Measurements from ENCODE around the gene PTAR1.

The PTAR1 gene

DNA sequence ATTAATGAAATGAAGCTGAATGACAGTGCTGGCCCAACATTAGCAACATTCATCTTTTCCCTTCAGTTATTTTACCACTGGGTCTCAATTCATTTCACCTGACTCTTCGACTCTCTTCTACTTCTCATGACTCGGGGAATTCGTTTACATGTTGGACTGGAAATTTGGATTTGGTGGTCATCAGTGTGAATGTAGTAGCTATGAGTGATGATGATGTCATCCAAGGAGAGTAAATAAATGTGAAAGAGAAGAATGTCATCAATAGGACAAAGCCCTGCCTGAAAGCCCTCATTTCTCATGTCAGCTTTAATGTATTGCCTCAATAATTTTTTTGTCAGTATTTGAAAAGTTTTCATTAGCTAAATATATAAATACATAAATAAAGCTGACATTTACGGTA lies 38.9 kb upstream of the PTAR1 start:
- TF ChIP-seq POLR2A (IDR thresholded peaks at IDR 0.05; ENCODE audit: extremely low read depth, insufficient read length) (no peak), MYC (IDR thresholded peaks at IDR 0.05; ENCODE audit: low read depth, low read length) (no peak)
- TF ChIP-seq, protein P1, sequence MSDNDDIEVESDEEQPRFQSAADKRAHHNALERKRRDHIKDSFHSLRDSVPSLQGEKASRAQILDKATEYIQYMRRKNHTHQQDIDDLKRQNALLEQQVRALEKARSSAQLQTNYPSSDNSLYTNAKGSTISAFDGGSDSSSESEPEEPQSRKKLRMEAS (IDR thresholded peaks at IDR 0.05; ENCODE audit: low read depth, low read length), result no peak
- TF ChIP-seq, protein P2, sequence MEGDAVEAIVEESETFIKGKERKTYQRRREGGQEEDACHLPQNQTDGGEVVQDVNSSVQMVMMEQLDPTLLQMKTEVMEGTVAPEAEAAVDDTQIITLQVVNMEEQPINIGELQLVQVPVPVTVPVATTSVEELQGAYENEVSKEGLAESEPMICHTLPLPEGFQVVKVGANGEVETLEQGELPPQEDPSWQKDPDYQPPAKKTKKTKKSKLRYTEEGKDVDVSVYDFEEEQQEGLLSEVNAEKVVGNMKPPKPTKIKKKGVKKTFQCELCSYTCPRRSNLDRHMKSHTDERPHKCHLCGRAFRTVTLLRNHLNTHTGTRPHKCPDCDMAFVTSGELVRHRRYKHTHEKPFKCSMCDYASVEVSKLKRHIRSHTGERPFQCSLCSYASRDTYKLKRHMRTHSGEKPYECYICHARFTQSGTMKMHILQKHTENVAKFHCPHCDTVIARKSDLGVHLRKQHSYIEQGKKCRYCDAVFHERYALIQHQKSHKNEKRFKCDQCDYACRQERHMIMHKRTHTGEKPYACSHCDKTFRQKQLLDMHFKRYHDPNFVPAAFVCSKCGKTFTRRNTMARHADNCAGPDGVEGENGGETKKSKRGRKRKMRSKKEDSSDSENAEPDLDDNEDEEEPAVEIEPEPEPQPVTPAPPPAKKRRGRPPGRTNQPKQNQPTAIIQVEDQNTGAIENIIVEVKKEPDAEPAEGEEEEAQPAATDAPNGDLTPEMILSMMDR (IDR thresholded peaks at IDR 0.05; ENCODE audit: low read depth, low read length), result no peak
- DNase-seq (ENCODE audit: low read depth), result no peak

DNA sequence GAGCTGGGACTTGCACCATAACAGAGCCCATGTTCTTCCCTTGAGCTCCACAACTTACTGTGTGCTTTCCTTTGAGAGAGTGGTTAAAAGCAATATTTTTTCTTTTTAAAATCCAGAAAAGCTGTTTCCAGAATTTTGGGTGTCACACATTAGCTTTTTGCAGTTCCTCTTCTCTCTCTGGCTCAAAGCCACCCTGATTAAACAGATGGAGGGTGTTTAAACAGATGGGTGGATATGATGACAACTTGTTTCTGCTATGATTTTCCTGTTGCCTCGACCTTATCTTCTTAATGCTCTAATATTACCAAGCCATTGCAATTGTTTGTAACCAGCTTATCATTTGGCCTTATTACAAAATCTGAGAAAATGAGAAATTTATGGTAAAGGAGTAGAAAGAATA lies 37.9 kb upstream of the PTAR1 start:
- no peak overlapping the region for H3K4me3 ChIP-seq (ENCODE audit: low read depth, low read length)
- TF ChIP-seq, protein P1 (IDR thresholded peaks at IDR 0.05; ENCODE audit: low read depth, low read length), result no peak
- TF ChIP-seq MYC (IDR thresholded peaks at IDR 0.05; ENCODE audit: low read depth, low read length), result no peak
- TF ChIP-seq, protein P2 (IDR thresholded peaks at IDR 0.05; ENCODE audit: low read depth, low read length), result no peak
- no peak for TF ChIP-seq POLR2A (IDR thresholded peaks at IDR 0.05; ENCODE audit: extremely low read depth, insufficient read length)
- no peak for DNase-seq (ENCODE audit: low read depth)

More for the DNA sequence above, 38.9 kb upstream of the PTAR1 start:
- no peak overlapping the region for H3K4me3 ChIP-seq (ENCODE audit: low read depth, low read length)

DNA sequence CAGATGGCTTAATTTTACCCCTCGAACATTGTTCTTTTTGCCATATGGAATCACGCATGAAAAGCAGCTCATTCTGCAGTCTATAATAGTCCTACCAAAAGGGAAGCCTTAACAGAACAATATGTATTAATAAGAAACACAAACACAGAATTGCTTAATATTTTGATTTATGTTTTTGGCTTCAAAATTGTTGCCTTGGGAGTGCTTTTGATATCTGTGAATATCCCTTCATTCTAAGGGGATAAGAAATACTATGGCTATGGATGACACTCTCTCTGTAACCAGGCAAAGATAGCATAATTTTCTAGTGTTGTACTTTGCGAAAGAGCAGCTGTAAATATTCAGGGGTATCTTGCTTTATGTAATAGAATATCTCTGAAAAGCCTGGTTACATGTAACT lies 34.5 kb upstream of the PTAR1 start:
- TF ChIP-seq POLR2A (IDR thresholded peaks at IDR 0.05; ENCODE audit: extremely low read depth, insufficient read length), result no peak
- TF ChIP-seq, protein P1 (IDR thresholded peaks at IDR 0.05; ENCODE audit: low read depth, low read length), result no peak
- no peak for TF ChIP-seq MYC (IDR thresholded peaks at IDR 0.05; ENCODE audit: low read depth, low read length)
- TF ChIP-seq, protein P2 (IDR thresholded peaks at IDR 0.05; ENCODE audit: low read depth, low read length), result no peak
- H3K4me3 ChIP-seq (ENCODE audit: low read depth, low read length), result no peak overlapping the region
- DNase-seq (ENCODE audit: low read depth), result no peak

DNA sequence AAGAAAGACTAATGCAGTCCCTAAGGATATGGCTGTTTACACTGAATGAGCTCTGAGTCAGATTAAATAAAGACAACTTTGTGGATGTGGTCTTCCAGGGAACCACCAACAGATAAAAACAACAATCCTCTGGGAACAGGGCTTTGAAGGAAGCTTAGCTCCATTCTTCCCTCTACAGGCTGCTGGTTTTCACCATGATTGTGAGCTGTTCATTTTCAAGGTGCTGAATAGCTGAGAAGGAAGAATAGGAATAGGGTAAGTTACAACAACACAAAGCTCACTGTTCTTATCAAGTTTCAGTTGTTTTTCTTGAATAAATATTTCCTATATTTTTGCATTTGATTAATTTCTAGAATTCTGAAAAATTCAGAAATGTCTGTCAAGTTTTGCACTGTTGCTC lies 25.9 kb upstream of the PTAR1 start:
- peak; percentile 0 for DNase-seq (ENCODE audit: low read depth)
- no peak overlapping the region for H3K4me3 ChIP-seq (ENCODE audit: low read depth, low read length)
- TF ChIP-seq, protein P1 (IDR thresholded peaks at IDR 0.05; ENCODE audit: low read depth, low read length), result no peak
- TF ChIP-seq MYC (IDR thresholded peaks at IDR 0.05; ENCODE audit: low read depth, low read length) (no peak), POLR2A (IDR thresholded peaks at IDR 0.05; ENCODE audit: extremely low read depth, insufficient read length) (no peak)
- TF ChIP-seq, protein P2 (IDR thresholded peaks at IDR 0.05; ENCODE audit: low read depth, low read length), result no peak

DNA sequence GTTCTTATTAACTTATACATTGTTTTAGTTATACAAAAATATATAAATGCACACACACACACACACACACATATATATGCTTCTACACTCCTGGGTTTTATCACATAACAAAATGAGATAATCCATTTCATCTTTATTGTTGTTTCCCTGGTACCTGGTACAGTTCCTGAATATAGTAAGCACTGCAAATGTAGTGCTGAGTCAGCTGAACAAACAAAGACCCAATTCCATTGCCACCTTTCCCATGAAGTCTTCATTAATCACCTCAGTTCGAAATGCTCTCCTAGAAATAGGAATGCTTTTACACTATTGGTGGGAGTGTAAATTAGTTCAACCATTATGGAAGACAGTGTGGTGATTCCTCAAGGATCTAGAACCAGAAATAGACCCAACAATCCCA lies 13.4 kb upstream of the PTAR1 start:
- no peak for DNase-seq (ENCODE audit: low read depth)
- no peak overlapping the region for H3K4me3 ChIP-seq (ENCODE audit: low read depth, low read length)
- no peak for TF ChIP-seq MYC (IDR thresholded peaks at IDR 0.05; ENCODE audit: low read depth, low read length)
- TF ChIP-seq, protein P2 (IDR thresholded peaks at IDR 0.05; ENCODE audit: low read depth, low read length), result no peak
- TF ChIP-seq, protein P1 (IDR thresholded peaks at IDR 0.05; ENCODE audit: low read depth, low read length), result no peak
- no peak for TF ChIP-seq POLR2A (IDR thresholded peaks at IDR 0.05; ENCODE audit: extremely low read depth, insufficient read length)
